SU-DHL-6 (cell line): ENCODE measurements around the gene HLA-G.

Source experiments
- CTCF ChIP-seq: fragments of 200-600 bp; sonication (generic); IDR thresholded peaks from one replicate; pipeline ENCODE4 v1.5.1; 2017; ENCODE audit warnings: antibody characterized with exemption, mild to moderate bottlenecking, low read length, moderate library complexity; ENCODE audit not compliant: insufficient read depth, poor library complexity, severe bottlenecking
- EZH2phosphoT487 ChIP-seq: fragments of 200-600 bp; sonication (generic), shearing (Covaris generic); conservative IDR thresholded peaks from 2 replicates; pipeline ENCODE4 v1.6.1; 2018; ENCODE audit warnings: mild to moderate bottlenecking, antibody characterized with exemption, low read length, moderate library complexity, mixed read lengths

- TF ChIP-seq CTCF = no peak
- no peak for TF ChIP-seq EZH2phosphoT487
These were observed 13.4 kb downstream of the HLA-G start for GRCh38 chr6:29841030-29841429.
